ENCODE data around the gene APEH.
"Not testable (repeated sequence)": the region's sequence is repeated elsewhere in the genome, so short reads cannot be mapped to it uniquely, and the experiment has no call there.

The APEH gene

GRCh38 chr3:49670940-49671290, 3.2 kb upstream of the APEH start:
- DNase-seq: no peak

GRCh38 chr3:49671291-49672288, 2.6 kb upstream of the APEH start:
- no peak for DNase-seq

- no peak for DNase-seq
Measured at GRCh38 chr3:49673121-49673714, 933 bp upstream of the APEH start.

DNA sequence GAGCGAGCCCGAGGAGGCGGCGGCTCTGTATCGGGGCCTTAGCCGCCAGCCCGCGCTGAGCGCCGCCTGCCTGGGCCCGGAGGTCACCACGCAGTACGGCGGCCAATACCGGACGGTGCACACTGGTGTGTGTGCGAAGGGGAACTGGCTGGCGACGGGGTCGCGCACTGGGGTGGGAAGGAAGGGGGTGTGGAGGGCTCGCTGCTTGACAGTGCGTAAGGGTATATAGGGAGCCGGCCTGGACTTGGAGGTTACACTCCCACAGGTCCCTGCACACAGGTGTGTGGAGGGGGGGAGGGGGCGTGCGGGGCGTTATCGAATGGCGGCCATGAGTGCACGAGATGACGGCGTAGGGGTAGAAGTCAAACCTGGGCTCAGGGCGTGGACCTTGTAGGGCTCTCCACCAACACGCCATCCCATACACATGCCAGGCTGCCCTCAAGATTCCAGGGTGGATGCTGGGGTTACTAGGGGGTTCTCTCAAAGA, 389 bp downstream of the APEH start:
- DNase-seq: no peak

DNA sequence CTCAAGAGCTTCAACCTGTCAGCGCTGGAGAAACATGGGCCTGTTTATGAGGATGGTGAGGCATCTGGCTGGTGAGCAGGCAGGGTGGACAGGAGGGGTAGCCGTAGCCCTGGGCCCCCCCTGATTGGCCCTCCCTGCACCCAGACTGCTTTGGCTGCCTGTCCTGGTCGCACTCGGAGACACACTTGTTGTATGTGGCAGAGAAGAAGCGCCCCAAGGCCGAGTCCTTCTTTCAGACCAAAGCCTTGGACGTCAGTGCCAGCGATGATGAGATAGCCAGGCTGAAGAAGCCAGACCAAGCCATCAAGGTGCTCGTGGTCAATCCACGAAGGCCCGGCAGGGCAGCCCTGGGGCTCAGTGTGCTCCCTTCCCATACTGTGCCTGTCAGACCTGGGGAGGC, 1.8 kb downstream of the APEH start:
- DNase-seq: no peak

DNA sequence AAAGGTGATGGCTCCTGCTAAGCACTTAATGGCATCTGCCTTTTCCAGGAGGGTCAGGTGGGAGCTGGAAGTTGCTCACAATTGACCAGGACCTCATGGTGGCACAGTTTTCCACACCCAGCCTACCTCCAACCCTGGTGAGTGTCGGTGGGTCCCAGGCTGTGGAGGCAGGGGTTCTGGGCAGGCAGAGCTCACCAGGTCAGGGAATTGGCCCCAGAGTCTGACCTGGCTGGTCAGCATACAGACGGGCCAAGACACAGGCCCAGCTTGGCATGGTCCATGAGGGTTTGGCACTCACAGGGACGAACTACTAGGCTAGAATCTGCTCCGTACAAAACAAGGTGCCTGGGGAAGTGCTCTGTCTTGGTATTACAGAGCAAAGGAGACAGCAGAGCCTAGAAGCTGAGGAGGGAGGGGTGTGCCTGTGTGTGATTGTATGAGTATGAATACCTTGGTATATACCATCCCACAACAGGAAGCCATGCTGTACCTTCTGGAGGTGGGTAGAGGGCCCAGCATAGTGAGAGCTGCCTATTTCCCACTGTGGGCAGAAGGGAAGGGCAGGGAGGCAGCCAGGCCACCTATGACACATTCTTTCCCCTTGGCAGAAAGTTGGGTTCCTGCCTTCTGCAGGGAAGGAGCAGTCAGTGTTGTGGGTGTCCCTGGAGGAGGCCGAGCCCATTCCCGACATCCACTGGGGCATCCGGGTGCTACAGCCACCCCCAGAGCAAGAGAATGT, 6.5 kb downstream of the APEH start:
- no peak for DNase-seq

DNA sequence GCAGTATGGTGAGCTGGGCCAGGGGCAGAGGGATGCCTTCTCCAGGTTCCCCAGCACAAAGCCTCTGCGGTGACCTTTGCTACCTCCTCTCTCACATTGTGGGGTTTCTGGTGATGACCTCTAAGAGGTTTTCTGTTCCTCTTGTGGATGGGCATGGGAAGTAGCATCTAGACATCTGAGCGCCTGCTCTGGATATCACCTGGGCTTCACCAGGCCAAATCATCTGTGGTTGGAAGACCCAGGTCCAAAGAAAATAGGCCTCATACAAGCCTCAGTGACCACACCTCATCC, 7.0 kb downstream of the APEH start:
- no peak for DNase-seq

DNA sequence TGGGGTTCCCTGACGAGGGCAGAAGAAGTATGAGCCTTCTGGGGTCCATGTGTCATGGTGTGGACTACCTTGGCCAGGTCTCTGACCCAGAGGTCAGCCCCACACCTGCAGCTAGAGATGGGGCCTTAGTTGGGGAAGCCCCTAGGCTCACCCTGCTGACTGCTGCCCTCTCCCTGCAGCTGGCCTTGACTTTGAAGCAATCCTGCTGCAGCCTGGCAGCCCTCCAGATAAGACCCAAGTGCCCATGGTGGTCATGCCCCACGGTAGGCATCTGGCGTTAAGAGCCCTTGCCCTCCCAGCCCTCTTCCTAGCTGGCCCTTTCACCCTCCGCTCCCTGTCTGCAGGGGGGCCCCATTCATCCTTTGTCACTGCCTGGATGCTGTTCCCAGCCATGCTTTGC, 7.4 kb downstream of the APEH start:
- DNase-seq: no peak

- DNase-seq: no peak
Measured at GRCh38 chr3:49683162-49683561, 9.0 kb downstream of the APEH start.

DNA sequence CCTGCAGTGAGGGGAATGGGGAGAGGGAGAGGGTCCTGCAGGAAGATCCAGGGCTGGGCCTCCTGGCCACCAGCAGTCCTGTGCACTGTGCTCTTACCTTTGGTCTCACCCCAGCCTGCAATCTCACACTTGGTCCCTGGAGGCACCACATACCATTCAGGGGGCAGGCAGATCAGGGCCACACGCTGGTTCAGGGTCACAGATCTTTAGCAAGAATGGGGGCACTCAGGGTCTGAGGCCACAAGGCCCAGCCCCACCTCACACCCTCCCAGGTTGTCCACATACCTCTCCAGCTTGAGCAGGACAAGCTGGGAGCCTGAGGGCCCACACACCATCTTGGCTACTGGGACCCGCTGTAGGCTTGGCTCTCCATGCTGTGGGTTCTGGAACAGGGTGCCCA, 10.3 kb downstream of the APEH start:
- not testable (repeated sequence) for DNase-seq

DNA sequence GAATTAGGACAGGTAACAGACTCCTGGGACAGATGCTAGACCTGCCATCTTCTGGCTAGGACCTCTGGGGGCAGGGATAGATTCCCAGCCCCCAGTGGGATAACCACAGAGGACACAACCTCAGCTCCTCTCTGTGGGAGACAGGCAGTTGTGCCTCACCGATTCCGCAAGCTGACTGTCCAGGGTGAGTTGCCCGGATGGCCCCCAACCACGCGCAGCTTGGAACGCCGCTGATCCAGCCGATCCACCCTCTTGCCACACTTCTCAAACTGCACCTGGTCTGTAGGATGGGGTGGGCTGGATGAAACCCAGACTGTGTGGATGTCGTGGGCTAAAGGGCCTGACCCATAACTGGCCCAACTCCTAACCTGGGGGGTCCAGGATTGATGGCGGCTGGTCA, 11.0 kb downstream of the APEH start:
- DNase-seq: not testable (repeated sequence)

- not testable (repeated sequence) for DNase-seq
Measured at GRCh38 chr3:49685846-49686245, 11.7 kb downstream of the APEH start.

DNA sequence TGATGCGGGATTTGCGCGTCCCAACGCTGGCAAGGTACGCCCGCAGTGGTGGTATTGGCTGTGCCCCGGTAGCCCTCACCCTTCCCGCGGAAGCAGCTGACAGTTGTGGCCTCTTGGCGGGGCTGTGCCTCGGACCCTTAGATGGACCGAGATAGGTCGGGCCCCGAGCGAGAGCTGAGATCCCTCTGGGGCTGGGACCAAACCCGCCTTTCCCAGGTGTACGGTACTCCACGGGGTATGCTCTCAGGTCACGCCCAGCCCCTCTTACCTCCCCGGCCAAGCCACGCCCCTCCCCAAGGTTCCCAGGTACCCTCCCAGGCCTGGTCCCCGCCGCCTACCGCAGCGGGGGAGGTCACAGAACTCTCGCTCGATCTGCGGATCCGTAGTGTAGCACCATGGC, 12.2 kb downstream of the APEH start:
- not testable (repeated sequence) for DNase-seq

GRCh38 chr3:49686769-49687423, 12.7 kb downstream of the APEH start:
- DNase-seq: not testable (repeated sequence)

DNA sequence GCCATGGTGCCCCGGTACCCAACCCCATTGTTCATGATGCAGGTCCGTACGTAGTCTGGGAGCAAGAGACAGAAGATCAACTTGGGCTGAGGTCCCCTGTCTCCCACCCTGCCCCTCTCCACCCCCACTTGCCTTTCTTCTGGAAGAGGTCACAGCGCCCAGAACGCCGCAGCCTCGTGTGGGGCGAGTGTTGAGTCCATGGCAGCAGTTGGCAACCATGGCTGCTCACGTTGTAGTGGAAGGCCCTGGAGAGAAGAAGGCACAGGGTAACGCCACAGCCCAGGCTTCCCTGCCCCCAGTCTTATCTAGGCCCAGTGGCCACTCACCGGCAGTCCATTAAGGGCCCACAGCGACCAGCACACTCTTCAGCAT, 13.3 kb downstream of the APEH start:
- DNase-seq: not testable (repeated sequence)

GRCh38 chr3:49688338-49689045, 14.3 kb downstream of the APEH start:
- not testable (repeated sequence) for DNase-seq

DNA sequence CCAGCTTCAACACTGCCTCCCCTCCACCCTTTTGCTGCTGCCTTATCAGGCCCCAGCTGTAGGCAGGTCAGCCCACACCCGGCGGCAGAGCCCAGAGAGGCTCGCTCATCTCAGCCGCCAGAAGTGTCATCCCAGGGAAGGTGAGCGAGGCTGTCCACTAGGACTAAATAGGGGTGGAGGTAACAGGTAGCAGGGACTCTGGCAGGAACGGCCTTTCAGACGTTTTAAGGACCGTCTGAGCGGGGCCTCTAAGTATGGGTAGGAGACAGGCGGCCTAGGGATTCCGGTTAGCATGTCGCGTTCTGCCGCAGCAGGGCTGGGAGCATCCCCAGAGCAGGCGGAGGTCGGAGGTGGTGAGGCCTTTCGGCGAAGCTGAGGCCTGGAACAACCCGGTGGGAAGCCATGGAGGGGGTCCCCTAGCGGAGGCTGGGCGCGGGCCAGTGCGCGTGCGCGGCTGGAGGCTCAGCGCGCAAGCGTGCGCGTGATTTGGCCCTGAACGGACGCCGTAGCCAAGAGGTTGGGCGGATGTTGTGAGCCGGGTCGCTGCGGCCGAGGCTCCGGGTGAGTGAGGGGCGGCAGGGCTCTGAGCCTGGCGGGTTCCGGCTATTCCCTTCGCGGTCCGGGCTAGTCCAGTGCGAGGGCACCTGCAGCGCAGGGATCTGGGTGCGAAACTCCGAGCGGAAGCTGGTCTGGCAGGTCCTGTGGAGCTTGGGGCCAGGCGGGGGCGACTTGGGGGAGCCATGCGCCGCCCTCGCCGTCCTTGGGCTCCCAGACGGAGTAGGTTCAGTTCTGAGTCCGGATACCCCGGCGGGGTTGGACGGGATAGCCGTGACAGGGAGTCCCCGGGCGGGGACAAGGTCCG, 15.1 kb downstream of the APEH start, which contains the start of the genes MST1 and RNF123:
MST1 (minus strand) TSS at position 429 of the 862 bp plus-strand sequence. CDS start 783 bp downstream, outside the sequence.
RNF123 (plus strand) TSS at position 512 of the 862 bp plus-strand sequence. CDS start 1,609 bp downstream, outside the sequence.
- DNase-seq: no peak

DNA sequence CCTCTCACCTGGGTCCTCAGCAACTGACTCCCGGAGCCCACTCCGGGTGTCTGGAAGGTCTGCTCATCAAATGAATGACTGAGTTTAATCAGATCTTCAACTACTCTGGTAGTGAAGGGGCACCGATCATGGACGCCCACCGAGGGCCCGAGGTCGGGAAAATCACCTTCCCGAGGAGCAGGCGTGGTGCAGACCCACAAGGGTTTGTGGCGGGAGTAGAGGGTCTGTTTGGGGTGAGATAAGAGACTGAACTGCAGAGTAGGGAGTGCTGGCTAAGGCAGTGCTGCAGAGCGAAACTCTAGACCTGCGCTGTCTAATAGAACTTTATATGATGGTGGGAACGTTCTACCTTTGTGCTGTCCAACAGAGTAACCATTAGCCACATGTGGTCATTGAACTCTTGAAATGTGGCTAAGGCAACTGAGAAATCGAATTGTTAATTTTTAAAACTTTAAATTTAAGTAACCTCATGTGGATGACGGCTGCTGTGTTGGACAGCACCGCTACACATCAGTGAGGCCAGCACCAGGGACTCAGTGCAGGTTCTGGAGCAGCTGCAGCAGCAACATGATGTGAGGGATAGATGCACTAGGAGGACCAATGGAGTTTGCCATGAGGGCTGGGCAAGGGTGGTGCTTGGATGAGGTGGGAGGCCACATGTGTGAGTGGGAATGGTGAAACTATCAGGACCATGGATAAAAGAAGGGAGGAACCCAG, 15.9 kb downstream of the APEH start:
- DNase-seq: not testable (repeated sequence)

DNA sequence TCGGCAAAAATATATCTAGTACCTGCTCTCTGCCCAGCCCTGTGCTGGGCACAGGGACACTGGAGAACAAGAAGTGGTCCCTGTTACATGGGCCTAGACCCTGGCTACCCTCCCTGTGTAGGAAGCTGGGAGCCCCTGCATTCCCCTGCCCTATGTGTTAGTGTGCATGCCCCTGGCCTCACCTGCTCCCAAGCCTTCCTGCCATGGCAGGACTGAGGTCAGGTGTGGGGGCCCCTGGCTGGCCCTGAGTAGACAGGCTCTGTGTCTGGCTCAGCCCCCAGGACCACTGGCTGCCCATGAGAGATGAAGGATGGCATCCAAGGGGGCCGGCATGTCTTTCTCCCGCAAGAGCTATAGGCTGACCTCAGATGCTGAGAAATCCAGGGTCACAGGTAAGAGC, 16.7 kb downstream of the APEH start:
- not testable (repeated sequence) for DNase-seq

GRCh38 chr3:49691481-49691880, 17.3 kb downstream of the APEH start:
- not testable (repeated sequence) for DNase-seq

All from KG1 (cell line).